NCI-H69 (cell line): ENCODE results near the gene WDR54.
"Not testable (repeated sequence)": the region's sequence is repeated elsewhere in the genome, so short reads cannot be mapped to it uniquely, and the experiment has no call there.

Source experiments
- DNase-seq: peaks from one replicate; lab custom pipeline; 2025; lab: John Stamatoyannopoulos, UW

Gene WDR54

DNA sequence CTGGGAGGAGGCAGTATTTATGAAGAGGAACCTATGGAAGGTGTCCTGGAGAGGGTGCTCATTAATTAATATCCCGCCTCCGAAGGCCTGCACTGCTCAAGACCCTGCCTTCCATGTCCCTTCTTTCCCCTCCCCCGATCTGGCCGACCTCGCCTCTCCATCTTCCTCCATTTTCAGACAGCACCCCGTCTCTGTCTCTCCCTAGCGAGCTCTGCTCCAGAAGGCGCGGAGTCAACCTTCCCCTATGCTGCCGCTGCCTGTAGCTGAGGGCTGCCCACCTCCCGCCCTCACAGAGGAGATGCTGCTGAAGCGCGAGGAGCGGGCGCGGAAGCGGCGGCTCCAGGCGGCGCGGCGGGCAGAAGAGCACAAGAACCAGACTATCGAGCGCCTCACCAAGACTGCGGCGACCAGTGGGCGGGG, 35.6 kb downstream of the WDR54 start:
- no peak for DNase-seq

DNA sequence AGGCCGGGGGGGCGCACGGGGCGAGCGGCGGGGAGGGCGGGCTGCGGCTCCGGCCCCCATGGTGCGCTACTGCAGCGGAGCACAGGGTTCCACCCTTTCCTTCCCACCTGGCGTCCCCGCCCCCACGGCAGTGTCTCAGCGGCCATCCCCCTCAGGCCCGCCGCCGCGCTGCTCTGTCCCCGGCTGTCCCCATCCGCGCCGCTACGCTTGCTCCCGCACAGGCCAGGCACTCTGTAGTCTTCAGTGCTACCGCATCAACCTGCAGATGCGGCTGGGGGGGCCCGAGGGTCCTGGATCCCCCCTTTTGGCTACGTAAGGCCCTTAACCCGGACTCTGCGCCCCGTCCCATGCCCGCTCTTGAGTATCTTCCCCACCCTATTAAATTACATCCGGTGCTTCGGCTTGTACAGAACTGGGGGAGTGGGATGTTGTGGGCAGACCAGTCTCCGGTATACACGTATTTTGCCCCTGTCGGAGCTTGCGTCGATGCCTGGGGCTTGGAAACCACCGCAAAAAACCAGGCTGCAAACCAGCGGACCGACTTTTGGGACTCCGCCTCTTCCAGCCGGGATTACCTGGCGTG, 36.1 kb downstream of the WDR54 start:
- DNase-seq: peak; percentile 86

DNA sequence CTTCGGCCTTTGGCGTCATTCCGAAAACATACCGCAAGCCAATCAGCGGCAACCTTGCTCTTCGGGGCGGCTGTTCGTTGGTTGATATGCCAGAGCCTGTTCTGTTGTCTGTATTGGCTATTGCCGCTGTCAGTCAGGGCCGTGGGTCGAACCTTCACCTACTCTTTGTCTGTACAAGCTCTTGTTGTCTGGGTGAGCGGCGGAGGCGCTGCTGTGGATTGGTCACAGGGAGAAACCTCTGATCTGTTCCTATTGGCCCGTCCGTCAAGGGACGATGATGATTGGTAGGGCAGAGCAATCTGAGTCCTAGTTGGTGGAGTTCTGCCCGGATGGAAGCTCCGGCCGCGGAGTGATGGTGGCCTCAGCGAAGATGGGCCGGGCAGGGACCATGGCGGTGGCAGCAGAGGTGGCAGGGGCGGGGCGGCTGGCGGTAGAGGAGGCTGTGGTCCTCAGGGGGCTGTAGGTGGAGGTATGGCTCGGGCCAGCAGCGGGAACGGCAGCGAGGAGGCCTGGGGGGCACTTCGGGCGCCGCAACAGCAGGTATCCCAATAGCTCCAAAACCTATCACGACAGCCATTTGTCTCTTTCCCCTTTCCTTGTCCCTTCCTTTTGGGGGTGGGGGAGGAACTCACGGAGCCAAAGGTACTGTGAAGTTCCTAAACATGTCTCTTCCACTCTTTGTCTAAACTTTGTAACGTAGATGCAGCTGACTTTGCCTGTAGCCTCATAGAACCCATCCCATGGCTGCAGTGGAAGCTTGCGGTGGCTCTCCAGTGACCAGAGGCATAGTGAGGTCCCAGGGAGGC, 36.8 kb downstream of the WDR54 start, which contains the start of gene WBP1:
Gene WBP1, plus strand, starts transcription at position 307 of the 806 bp plus-strand sequence. Its CDS starts 165 bp downstream, at position 472.
- DNase-seq: peak; percentile 98

DNA sequence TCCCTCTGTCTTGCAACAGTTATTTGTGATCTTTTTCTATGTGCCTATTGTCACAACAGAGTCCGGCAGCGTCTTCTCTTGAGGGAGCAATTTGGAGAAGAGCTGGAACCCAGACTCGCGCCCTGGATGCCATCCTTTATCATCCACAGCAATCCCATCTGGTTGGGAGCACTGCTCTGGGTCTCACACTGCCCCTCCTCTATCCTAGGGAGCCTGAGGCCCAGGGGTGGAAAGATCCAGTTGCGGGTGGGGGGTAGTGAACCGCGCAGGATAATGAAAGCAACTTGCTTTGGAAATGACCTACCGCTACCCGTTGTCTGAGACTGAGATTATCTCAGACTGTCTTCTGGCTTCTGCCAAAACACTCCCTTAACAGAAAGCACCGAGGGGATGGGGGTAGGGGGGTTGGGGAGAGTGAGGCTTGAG, 37.4 kb downstream of the WDR54 start:
- peak; percentile 12 for DNase-seq

DNA sequence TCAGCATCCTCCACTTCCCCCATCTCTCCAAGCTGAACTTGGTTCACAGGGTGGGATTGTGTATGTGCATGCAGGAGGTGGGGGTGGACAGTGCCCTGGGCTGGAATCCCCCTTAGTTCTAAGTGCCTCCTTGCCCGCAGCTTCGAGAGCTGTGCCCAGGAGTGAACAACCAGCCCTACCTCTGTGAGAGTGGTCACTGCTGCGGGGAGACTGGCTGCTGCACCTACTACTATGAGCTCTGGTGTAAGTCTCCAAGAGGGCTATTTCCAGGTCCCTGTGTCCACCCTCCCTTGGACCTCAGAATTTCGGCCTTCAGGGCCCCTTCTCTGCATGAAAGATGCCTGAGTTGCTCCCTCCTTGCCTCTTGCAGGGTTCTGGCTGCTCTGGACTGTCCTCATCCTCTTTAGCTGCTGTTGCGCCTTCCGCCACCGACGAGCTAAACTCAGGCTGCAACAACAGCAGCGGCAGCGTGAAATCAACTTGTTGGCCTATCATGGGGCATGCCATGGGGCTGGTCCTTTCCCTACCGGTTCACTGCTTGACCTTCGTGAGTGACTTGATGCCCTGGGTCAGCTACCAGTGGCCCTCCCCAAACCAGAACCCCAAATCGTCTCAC, 38.1 kb downstream of the WDR54 start:
- DNase-seq: not testable (repeated sequence)

DNA sequence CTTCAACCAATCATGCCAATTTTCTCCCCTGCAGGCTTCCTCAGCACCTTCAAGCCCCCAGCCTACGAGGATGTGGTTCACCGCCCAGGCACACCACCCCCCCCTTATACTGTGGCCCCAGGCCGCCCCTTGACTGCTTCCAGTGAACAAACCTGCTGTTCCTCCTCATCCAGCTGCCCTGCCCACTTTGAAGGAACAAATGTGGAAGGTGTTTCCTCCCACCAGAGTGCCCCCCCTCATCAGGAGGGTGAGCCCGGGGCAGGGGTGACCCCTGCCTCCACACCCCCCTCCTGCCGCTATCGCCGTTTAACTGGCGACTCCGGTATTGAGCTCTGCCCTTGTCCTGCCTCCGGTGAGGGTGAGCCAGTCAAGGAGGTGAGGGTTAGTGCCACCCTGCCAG, 38.7 kb downstream of the WDR54 start:
- not testable (repeated sequence) for DNase-seq

DNA sequence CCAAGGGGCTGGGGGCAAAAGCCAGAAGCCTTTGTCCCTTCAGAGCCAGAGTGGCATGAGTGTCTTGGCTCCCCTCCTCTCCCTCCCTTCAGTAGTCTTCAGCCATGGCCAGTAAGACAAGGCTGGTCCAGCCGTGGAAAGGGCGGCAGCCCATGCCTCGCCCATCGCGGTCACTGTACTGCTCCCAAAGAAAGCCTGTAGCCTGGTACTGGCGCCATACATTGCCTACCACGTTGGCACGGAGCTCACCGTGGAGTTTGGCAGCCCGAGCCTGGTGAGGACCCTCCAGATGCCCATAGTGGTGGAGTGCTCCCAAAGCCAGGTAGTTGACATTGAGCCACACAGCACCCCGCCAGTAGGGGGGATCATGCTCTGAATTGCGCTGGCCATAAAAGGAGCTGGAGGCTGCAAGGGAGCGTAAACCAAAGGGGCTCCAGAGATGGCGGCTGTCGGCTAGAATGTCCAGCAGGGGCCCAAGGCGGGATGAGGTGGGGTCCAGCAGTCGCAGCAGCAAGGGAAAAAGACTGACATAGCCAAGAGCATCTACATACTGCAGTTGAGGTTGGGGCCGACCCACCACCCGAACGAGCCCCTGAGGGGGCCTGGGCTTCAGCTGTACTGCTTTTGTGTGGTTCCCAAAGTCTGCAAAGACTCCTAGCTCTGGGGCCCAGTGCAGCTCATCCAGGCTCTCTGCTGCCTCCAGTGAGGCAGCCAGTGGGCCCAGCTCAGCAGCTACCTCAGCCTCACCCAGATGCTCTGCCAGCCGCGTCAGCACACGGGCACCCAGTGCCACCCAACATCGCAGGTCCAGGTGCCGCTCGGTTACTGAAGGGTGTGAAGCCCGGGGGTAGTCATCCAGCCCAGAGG, 39.9 kb downstream of the WDR54 start:
- DNase-seq: no peak

DNA sequence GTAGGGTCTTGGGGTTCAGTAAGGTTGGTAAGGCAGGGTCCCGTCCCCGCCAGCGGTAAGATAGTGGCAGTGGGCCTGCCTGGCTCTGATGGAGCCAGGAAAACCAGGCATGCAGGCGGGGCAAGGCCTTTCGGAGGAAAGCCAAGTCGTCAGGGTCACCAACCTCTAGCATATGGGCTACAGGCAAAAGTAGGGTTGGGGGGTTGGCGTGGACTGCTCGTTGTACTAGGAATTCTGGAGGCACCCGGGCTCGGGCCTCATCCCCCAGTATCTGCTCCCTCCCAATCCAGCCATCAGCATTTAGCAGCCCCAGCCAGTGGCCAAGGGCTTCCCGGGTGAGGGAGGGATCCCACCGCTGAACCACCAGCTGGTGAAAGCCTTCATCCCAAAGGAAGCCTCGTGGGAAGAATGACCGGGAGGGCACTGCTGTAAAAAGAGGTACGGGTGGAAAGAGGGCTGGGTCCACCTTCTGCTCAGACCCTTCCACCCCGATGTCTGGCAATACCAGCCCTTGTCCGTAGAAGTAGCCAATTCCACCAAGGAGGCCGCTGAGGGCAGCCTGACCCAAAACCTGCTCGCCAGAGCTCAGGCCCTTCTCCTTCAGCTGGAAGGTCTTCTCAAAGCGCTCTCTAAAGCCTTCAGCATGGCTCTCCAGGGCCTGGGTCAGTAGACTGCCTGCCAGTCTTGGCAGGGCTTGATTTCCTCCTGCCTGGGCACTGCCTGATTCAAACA, 40.7 kb downstream of the WDR54 start:
- no peak for DNase-seq

DNA sequence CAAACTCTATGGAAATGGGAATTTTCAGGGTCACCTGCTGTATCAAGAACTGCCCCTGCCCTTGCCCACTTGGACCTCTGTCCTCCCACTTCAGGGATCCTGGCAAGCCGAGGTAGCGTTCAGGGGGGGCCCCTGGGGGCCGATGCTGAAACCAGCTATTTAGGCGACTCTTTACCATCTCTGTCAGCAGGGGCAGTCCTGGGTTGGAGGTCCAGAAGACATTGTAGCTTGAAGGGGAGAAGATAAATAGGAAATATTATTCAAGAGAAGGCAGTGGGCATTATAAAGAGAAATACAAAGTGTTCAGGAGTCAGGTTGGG, 41.2 kb downstream of the WDR54 start:
- no peak for DNase-seq

DNA sequence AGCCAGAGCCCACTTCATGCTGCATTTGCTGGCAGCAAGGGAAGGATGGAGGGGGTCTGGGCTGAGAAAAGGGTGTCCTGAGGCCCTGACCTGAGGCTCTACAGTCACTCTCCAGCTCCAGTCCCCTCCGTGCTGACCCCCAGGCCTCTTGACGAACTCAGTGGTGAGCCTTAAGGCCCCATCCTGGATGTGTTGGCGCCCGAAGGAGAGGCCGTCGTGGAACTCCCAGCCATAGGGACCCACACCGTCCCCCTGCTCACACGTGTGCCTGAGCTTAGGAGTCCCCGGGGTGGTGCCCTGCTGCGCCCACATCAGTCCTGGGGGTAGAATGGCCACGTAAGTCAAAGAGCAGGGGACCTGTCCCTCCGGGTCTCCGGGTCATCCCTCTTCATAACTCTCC, 42.9 kb downstream of the WDR54 start:
- DNase-seq: peak; percentile 11

DNA sequence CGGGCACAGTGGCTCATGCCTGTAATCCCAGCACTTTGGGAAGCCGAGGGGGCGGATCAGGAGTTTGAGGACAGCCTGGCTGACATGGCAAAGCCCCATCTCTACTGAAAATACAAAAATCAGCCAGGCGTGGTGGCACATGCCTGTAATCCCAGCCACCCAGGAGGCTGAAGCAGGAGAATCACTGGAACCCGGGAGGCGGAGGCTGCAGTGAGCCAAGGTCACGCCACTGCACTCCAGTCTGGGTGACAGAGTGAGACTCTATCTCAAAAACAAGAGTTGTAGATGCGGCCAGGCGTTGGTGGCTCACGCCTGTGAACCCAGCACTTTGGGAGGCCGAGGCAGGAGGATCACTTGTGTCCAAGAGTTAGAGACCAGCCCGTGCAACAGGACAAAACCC, 49.2 kb downstream of the WDR54 start:
- not testable (repeated sequence) for DNase-seq

DNA sequence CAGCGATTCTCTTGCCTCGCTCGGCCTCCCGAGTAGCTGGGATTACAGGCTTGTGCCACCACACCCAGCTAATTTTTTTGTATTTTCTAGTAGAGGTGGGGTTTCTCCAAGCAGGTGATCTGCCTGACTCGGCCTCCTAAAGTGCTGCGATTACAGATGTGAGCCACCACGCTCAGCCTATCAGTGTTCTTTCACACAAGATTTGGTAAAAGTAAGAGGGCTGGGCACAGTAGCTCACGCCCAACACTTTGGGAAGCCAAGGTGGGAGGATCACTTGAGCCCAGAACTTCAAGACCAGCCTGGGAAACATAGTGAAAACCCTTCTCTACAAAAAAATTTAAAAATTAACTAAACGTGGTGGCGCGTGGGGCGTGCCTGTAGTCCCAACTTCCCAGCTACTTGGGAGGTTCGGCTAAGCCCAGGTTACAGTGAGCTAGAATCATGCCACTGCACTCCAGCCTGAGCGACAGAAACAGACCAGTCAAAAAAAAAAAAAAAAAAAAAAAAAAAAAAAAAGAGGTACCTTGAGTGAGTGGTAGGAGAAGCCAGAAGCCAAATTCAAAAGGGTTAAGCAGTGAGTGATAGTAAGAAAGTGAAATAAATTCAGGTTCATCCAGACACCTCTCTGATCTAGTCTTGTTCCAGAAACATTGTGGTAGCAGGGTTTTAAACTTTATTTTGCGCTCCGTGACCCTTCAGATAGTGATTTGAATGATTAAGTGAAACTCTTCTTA, 50.0 kb downstream of the WDR54 start:
- no peak for DNase-seq

DNA sequence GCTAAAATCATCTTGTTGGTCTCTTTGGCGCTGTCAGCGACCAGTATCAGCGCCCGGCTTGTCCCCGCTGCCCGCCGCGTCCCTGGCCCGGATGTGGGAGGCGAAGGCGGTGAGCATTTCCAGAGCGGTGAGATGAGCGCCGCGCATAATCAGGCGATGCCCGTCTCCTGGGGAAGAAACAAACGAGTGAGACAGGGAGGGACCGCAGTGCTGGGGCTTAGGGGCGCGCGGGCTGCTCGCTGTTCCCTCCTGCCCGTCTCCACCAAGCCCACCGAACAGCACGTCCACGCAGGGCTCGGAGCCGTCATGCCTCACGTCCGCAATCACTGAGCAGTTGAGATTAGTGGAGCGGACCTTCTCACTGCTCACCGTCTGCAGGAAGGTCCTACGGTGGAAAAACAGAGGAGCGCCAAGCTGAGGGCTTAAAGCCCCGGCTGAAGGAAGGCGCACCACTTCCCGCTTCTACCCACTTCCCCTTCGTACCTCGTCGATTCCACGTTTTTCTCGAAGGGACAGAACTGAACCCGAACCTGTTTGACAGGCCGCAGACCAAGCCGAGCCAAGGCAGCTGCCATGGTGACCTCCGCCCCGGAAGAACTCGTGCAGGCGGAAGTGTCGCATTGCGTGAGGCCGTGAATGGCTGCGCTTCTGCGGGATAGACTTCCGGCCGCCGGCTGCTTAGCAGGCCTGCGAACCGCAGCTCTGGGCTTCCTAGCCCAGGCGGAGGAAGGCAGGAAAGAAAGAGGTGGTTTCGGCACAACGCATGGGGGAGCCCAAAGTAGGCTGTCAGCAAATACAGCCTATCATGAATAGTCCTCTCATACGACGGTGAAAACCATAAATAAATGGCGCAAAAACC, 50.8 kb downstream of the WDR54 start, which contains the start of gene MRPL53:
Gene MRPL53, minus strand, starts transcription at position 595 of the 859 bp plus-strand sequence. Its CDS starts 20 bp downstream, at position 575.
- peak; percentile 91 for DNase-seq

DNA sequence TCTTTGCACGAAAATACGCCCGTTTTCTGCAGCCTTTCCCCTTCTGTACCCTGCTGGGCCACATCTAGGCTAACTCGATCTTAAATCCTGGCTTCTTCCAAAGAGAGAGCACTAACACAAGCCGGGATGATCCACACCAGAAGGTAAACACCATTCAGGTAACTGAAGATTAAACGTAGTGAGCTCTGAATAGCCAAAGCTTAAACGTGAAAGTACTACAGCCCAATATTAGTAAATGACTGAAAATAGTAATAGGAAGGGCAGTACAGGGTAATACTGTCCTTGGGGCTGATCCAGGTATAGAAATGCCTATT, 51.4 kb downstream of the WDR54 start:
- DNase-seq: no peak

DNA sequence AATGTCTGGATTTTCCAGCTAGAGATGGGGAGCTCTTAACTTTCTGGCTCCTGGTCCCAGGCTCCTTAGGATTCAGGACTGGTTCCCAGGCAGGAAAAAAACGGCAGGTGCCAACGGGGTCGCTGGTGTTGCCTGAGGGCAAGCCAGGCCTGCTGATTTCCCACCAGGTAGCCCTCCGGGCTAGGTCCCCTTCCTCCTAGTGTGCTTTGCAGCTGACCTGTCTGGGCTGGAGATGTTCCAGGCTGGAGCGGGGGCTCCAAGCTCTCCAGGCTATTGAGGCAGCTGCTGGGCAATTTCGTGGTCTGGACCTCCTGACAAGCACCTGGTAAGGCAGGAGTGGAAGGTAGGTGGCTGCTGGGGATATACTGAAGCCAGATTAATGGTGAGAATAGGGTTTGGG, 53.0 kb downstream of the WDR54 start:
- no peak for DNase-seq

DNA sequence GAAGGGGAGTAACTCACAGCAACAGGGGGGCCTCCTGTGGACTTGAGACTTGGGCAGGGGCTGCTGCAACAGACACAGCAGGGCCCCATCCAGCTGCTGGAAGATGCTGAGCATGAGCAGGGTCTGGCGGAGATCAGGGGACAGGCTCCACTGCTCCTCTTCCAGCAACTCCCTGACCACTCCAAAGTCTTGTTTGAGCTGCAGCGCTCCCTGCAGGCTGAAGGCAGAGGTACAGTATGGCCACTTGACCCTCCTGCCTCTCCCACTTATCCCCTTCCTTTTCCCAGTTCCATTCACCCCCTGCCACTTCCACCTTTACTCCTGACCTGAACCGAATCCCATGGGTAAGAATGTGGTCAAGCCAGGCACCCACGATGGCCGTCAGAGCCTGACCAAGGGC, 53.4 kb downstream of the WDR54 start:
- peak; percentile 12 for DNase-seq
